Large intestine (tissue), 3 donors: ENCODE data around the gene ME3. TPM values are rescaled to one million over a fixed set of nuclear protein-coding genes. Genes with fewer than 3 reads are reported as not detected.
A peak's percentile ranks its signal among the peaks of the same experiment; 100 is the strongest.

Experiments
- DNase-seq, 2 donors: peaks; one replicate each; pipeline versions ENCODE4 v3.0.0 to v3.0.0-alpha.2; 2013
- H3K27ac ChIP-seq: one replicate; pipeline ENCODE4 v1.5.1; 2013; ENCODE audit warnings: low read length
- H3K27me3 ChIP-seq: 2 replicates; pipeline ENCODE4 v1.6.1; 2013; ENCODE audit warnings: low read length; ENCODE audit not compliant: control insufficient read depth, insufficient read depth
- H3K36me3 ChIP-seq: 2 replicates; pipeline ENCODE4 v1.6.1; 2013; ENCODE audit warnings: low read length; ENCODE audit not compliant: control insufficient read depth, insufficient read depth
- H3K4me1 ChIP-seq: one replicate; pipeline ENCODE4 v1.6.1; 2013; ENCODE audit warnings: low read length; ENCODE audit not compliant: control insufficient read depth, insufficient read depth
- H3K4me3 ChIP-seq: one replicate; pipeline ENCODE4 v1.5.1; 2013; ENCODE audit warnings: low read length
- H3K9me3 ChIP-seq: one replicate; pipeline ENCODE4 v1.6.1; 2013; ENCODE audit warnings: mild to moderate bottlenecking, low read depth, low read length, moderate library complexity; ENCODE audit not compliant: control insufficient read depth
- WGBS: methylation state at CpG from one replicate; pipeline ENCODE4 v1.1.5; 2013; ENCODE audit warnings: low lambda C conversion rate; ENCODE audit not compliant: insufficient coverage; 5-methylcytosine and 5-hydroxymethylcytosine counted together
- polyA plus RNA-seq: library from polyadenylated mRNA; unstranded; fragments of 120-200 nt; gene quantifications from one replicate; pipeline ENCODE4 v1.2.1, GENCODE V29; 2013

Gene ME3
- polyA plus RNA-seq, 1 donor = 25.0 TPM

GRCh38 chr11:86463955-86464354 lies 208.5 kb downstream of the ME3 start:
- peaks cover 2% of the 10 kb centered on the region for H3K36me3 ChIP-seq
- H3K9me3 ChIP-seq = no peaks in the 10 kb centered on the region
- H3K27ac ChIP-seq = no peak overlapping the region
- H3K27me3 ChIP-seq = no peaks in the 10 kb centered on the region
- DNase-seq = no peak
- no peaks in the 10 kb centered on the region for H3K4me1 ChIP-seq
- 100% methylated on average over 1 of the region's 5 CpGs for WGBS
- H3K4me3 ChIP-seq = no peak overlapping the region

- H3K36me3 ChIP-seq = peaks cover 2% of the 10 kb centered on the region
- no peaks in the 10 kb centered on the region for H3K9me3 ChIP-seq
These were observed 209.3 kb downstream of the ME3 start for GRCh38 chr11:86463120-86463519.

GRCh38 chr11:86461892-86462291 lies 210.5 kb downstream of the ME3 start:
- H3K4me3 ChIP-seq = no peak overlapping the region
- no peak overlapping the region for H3K27ac ChIP-seq
- no CpG with 5 or more reads among the region's 1 CpG for WGBS
- no peak for DNase-seq
- H3K4me1 ChIP-seq = no peaks in the 10 kb centered on the region
- H3K9me3 ChIP-seq = no peaks in the 10 kb centered on the region
- H3K36me3 ChIP-seq = peaks cover 2% of the 10 kb centered on the region
- no peaks in the 10 kb centered on the region for H3K27me3 ChIP-seq

More at GRCh38 chr11:86463120-86463519, 209.3 kb downstream of the ME3 start:
- Histone ChIP-seq H3K4me3 (no peak overlapping the region), H3K4me1 (no peaks in the 10 kb centered on the region), H3K27ac (no peak overlapping the region), H3K27me3 (no peaks in the 10 kb centered on the region)
- no CpG with 5 or more reads among the region's 7 CpGs for WGBS
- DNase-seq = no peak

- no peak overlapping the region for H3K27ac ChIP-seq
- no peaks in the 10 kb centered on the region for H3K9me3 ChIP-seq
- WGBS = 100% methylated on average over 1 of the region's 9 CpGs
- no peaks in the 10 kb centered on the region for H3K4me1 ChIP-seq
- no peaks in the 10 kb centered on the region for H3K27me3 ChIP-seq
- H3K36me3 ChIP-seq = peaks cover 2% of the 10 kb centered on the region
- no peak overlapping the region for H3K4me3 ChIP-seq
- no peak for DNase-seq
These were observed 211.7 kb downstream of the ME3 start for GRCh38 chr11:86460461-86461385.

GRCh38 chr11:86459682-86460460 lies 212.5 kb downstream of the ME3 start:
- no peak for DNase-seq
- no CpG with 5 or more reads among the region's 3 CpGs for WGBS
- Histone ChIP-seq H3K27me3 (no peaks in the 10 kb centered on the region), H3K36me3 (peaks cover 2% of the 10 kb centered on the region), H3K9me3 (no peaks in the 10 kb centered on the region), H3K4me3 (no peak overlapping the region), H3K4me1 (no peaks in the 10 kb centered on the region), H3K27ac (no peak overlapping the region)

- Histone ChIP-seq H3K4me1 (no peaks in the 10 kb centered on the region), H3K36me3 (peaks cover 2% of the 10 kb centered on the region), H3K9me3 (no peaks in the 10 kb centered on the region), H3K4me3 (no peak overlapping the region), H3K27me3 (no peaks in the 10 kb centered on the region), H3K27ac (no peak overlapping the region)
- WGBS = 100% methylated on average over 1 of the region's 1 CpG
- no peak for DNase-seq
These were observed 213.4 kb downstream of the ME3 start for GRCh38 chr11:86459002-86459385.

- no peak overlapping the region for H3K27ac ChIP-seq
- no peaks in the 10 kb centered on the region for H3K9me3 ChIP-seq
- no CpG with 5 or more reads among the region's 5 CpGs for WGBS
- H3K27me3 ChIP-seq = no peaks in the 10 kb centered on the region
- no peak overlapping the region for H3K4me3 ChIP-seq
- DNase-seq = no peak
- H3K4me1 ChIP-seq = no peaks in the 10 kb centered on the region
- peaks cover 2% of the 10 kb centered on the region for H3K36me3 ChIP-seq
These were observed 214.0 kb downstream of the ME3 start for GRCh38 chr11:86458294-86459001.

- peak; percentile 57 to 66 for DNase-seq
- H3K4me3 ChIP-seq = no peak overlapping the region
- H3K36me3 ChIP-seq = no peaks in the 10 kb centered on the region
- WGBS = 33% methylated on average over 1 of the region's 9 CpGs
- no peak overlapping the region for H3K27ac ChIP-seq
- H3K27me3 ChIP-seq = no peaks in the 10 kb centered on the region
- no peaks in the 10 kb centered on the region for H3K4me1 ChIP-seq
- no peaks in the 10 kb centered on the region for H3K9me3 ChIP-seq
These were observed 216.1 kb downstream of the ME3 start for GRCh38 chr11:86456075-86456939.

- Histone ChIP-seq H3K4me1 (no peaks in the 10 kb centered on the region), H3K4me3 (no peak overlapping the region), H3K36me3 (no peaks in the 10 kb centered on the region), H3K27ac (no peak overlapping the region), H3K27me3 (no peaks in the 10 kb centered on the region), H3K9me3 (no peaks in the 10 kb centered on the region)
- no CpG with 5 or more reads among the region's 2 CpGs for WGBS
- no peak for DNase-seq
These were observed 219.0 kb downstream of the ME3 start for GRCh38 chr11:86453290-86454030.
